Lung (tissue), 12 donors: Measurements from ENCODE around the gene KIAA0825. TPM values are rescaled to one million over a fixed set of nuclear protein-coding genes. Genes with fewer than 3 reads are reported as not detected.
A peak's percentile ranks its signal among the peaks of the same experiment; 100 is the strongest.

Experiments
- ATAC-seq: fragments of 200-7000 bp; cut with Tn5 transposase; one replicate; pipeline ENCODE4 v1.9.1; 2020; ENCODE audit warnings: moderate number of reproducible peaks; ENCODE audit not compliant: insufficient read depth, low FRiP score
- DNase-seq, 3 donors: peaks; one replicate each; pipeline ENCODE4 v3.0.0-alpha.2; 2013 to 2017
- H3K27ac ChIP-seq, 2 donors: one replicate each; pipeline ENCODE4 v1.5.1; 2013; ENCODE audit warnings: mild to moderate bottlenecking in 2 of 2, moderate library complexity in 2 of 2, control low read depth in 1 of 2, inconsistent platforms in 1 of 2, low read depth in 1 of 2, low read length in 1 of 2
- H3K27me3 ChIP-seq, 3 donors: one replicate each; pipeline ENCODE4 v1.5.1; 2013; ENCODE audit warnings: low read length in 2 of 3; ENCODE audit not compliant: control insufficient read depth in 3 of 3, insufficient read depth in 3 of 3
- H3K36me3 ChIP-seq, 4 donors: one replicate each; pipeline ENCODE4 v1.5.1; 2013; ENCODE audit warnings: low read length in 4 of 4, mild to moderate bottlenecking in 1 of 4, moderate library complexity in 1 of 4; ENCODE audit not compliant: control insufficient read depth in 4 of 4, insufficient read depth in 4 of 4
- H3K4me1 ChIP-seq, 5 donors: one replicate each; pipeline ENCODE4 v1.5.1; 2013; ENCODE audit warnings: low read length in 5 of 5, mild to moderate bottlenecking in 2 of 5, moderate library complexity in 1 of 5; ENCODE audit not compliant: control insufficient read depth in 5 of 5, insufficient read depth in 5 of 5
- H3K4me3 ChIP-seq: one replicate; pipeline ENCODE4 v1.5.1; 2013; ENCODE audit warnings: mild to moderate bottlenecking, control low read depth, moderate library complexity
- H3K9ac ChIP-seq, 2 donors: one replicate each; pipeline ENCODE4 v1.5.1; 2013; ENCODE audit warnings: low read length in 2 of 2, control low read depth in 1 of 2; ENCODE audit not compliant: insufficient read depth in 1 of 2
- H3K9me3 ChIP-seq, 4 donors: one replicate each; pipeline ENCODE4 v1.5.1; 2013; ENCODE audit warnings: low read length in 3 of 4, mild to moderate bottlenecking in 1 of 4, moderate library complexity in 1 of 4; ENCODE audit not compliant: control insufficient read depth in 4 of 4, insufficient read depth in 3 of 4
- CTCF ChIP-seq: IDR thresholded peaks from 2 replicates; pipeline ENCODE4 v1.5.1; 2012; ENCODE audit warnings: mild to moderate bottlenecking; ENCODE audit errors: control extremely low read depth, extremely low read depth
- WGBS, 2 donors: extraction: QIAGEN DNeasy Blood & Tissue Kit; methylation state at CpG; one replicate each; pipeline ENCODE4 v1.1.7; 2013; 5-methylcytosine and 5-hydroxymethylcytosine counted together
- polyA plus RNA-seq, 2 donors: library from polyadenylated mRNA; stranded (reverse); fragments of 200-250 nt; gene quantifications; one replicate each; pipeline ENCODE4 v1.2.1, GENCODE V29; 2013
- total RNA-seq, 2 donors: library from RNA; depleted of rRNA in 1 of 2; stranded (reverse); fragments of >200 nt in 1 of 2; gene quantifications; one replicate each; pipeline ENCODE4 v1.2.1, GENCODE V29; 2014 to 2021
- donor health status: control.
- donor health status: control.
- donor health status: Bipolar disorder and iron deficiency.
- donor health status: healthy.
- donor health status: DM: yes; HTN: yes; CAD: no.

Gene KIAA0825
- total and polyA plus RNA-seq, 4 donors = 0.79 to 20.2 (median 3.6) TPM

- ATAC-seq = no peak
Observed at GRCh38 chr5:94249430-94249829, 369.0 kb downstream of the KIAA0825 start.

GRCh38 chr5:94248175-94248875, 370.1 kb downstream of the KIAA0825 start:
- no peaks in the 10 kb centered on the region for H3K27me3 ChIP-seq
- no peaks in the 10 kb centered on the region for H3K36me3 ChIP-seq
- no peaks in the 10 kb centered on the region for H3K9me3 ChIP-seq
- H3K4me1 ChIP-seq = no peaks in the 10 kb centered on the region
- TF ChIP-seq CTCF = no peak
- no peak for DNase-seq
- ATAC-seq = no peak
- WGBS, 2 donors = 68 to 76% methylated on average over 2 of the region's 2 CpGs
- no peak overlapping the region for H3K27ac ChIP-seq
- no peak overlapping the region for H3K4me3 ChIP-seq
- H3K9ac ChIP-seq = no peak overlapping the region

More at GRCh38 chr5:94249430-94249829, 369.0 kb downstream of the KIAA0825 start:
- WGBS, 2 donors = 74 to 85% methylated on average over 2 of the region's 2 CpGs
- Histone ChIP-seq H3K9ac (no peak overlapping the region), H3K27ac (no peak overlapping the region), H3K4me1 (no peaks in the 10 kb centered on the region), H3K4me3 (no peak overlapping the region), H3K9me3 (no peaks in the 10 kb centered on the region), H3K27me3 (no peaks in the 10 kb centered on the region), H3K36me3 (no peaks in the 10 kb centered on the region)
- no peak for DNase-seq
- no peak for TF ChIP-seq CTCF

GRCh38 chr5:94245608-94246007, 372.8 kb downstream of the KIAA0825 start:
- no peaks in the 10 kb centered on the region for H3K27me3 ChIP-seq
- H3K9me3 ChIP-seq = no peaks in the 10 kb centered on the region
- peaks cover 0 to 12% (median 4%) of the 10 kb centered on the region in 5 donors for H3K4me1 ChIP-seq
- no peak overlapping the region for H3K4me3 ChIP-seq
- no peak overlapping the region for H3K27ac ChIP-seq
- peak in 1 of 3 donors; percentile 12 for DNase-seq
- ATAC-seq = no peak
- no peaks in the 10 kb centered on the region for H3K36me3 ChIP-seq
- no peak overlapping the region for H3K9ac ChIP-seq
- 41 to 66% methylated on average over 4 of the region's 4 CpGs for WGBS, 2 donors
- TF ChIP-seq CTCF = no peak

- Histone ChIP-seq H3K4me3 (no peak overlapping the region), H3K36me3 (no peaks in the 10 kb centered on the region), H3K27me3 (no peaks in the 10 kb centered on the region), H3K9me3 (no peaks in the 10 kb centered on the region), H3K27ac (no peak overlapping the region), H3K9ac (no peak overlapping the region), H3K4me1 (peaks cover 0 to 18% (median 4%) of the 10 kb centered on the region in 5 donors)
- ATAC-seq (no peak), DNase-seq (no peak)
- WGBS, 2 donors = 41 to 61% methylated on average over 1 of the region's 1 CpG
- no peak for TF ChIP-seq CTCF
Observed at GRCh38 chr5:94244921-94245320, 373.5 kb downstream of the KIAA0825 start.
